ENCODE results near the gene ETF1. TPM values are rescaled to one million over a fixed set of nuclear protein-coding genes. Genes with fewer than 3 reads are reported as not detected.

The ETF1 gene
- polyA plus RNA-seq, 3 donors, result 34.8 to 71.4 (median 61.6) TPM

DNA sequence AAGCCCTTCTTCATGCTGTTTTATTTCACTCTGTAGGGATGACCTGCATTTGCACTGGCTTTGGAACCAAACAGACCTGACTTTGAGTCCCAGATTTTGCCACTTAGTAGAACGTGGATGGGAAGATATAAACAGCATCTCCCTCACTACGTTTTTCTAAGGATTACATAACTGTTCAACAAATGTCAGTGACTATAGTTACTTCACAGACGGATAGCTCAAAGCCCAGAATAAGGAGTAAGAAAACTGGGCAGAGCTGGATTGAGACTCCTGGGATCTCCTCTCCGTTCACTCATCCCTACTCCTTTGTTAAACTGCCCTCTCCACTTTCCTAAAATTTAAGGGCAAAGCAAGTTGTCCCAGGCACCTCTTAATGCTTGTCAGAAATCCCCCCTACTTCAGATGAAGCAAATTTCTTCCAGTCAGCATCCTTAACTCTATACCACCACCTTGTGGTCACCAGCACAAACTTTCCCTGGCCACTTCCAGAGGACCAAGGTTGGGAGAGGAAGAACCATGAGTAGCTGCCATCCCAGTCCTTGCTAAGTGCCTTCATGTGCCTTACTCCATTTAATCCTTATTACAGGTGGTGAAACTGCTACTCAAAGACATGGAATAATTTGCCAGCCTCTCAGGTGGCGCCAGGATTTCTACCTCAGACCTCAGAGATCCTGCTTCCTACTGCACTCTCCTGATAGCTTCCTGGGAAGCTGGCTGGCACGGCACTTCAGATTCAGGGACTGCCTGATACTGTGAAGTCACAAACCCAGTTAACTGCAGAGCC lies 39.4 kb downstream of the ETF1 start:
- DNase-seq, result peak; percentile 52 to 62 (median 59)
- Mint-ChIP-seq H3K36me3 (peaks cover 19 to 32% of the 10 kb centered on the region in 2 donors), H3K27ac (peak overlapping the region in 3 of 7 donors; percentile 13 to 36 (median 15)), H3K9me3 (no peaks in the 10 kb centered on the region), H3K4me1 (peaks cover 14% of the 10 kb centered on the region), H3K4me3 (no peak overlapping the region), H3K27me3 (ENCODE audit: low read depth in 3 of 3) (peaks cover 2 to 4% (median 2%) of the 10 kb centered on the region in 3 donors)
- no peaks in the 10 kb centered on the region for H3K79me2 ChIP-seq (ENCODE audit: insufficient read depth, low read length)
- peaks cover 16 to 35% of the 10 kb centered on the region in 2 donors for H3K36me3 ChIP-seq (replicated peaks in 1 of 2; ENCODE audit: control insufficient read depth in 1 of 2, insufficient read depth in 2 of 2, low read length in 2 of 2)
- peaks cover 3 to 7% of the 10 kb centered on the region in 2 donors for H3K4me1 ChIP-seq (ENCODE audit: control insufficient read depth in 1 of 2, insufficient read depth in 2 of 2, low read length in 2 of 2)
- intact Hi-C loops (cut with micrococcal nuclease), result loop anchor here (2.0 kb wide), 1 partner anchor 53 kb away; no protein-coding TSS in a partner anchor
- H3K9me3 ChIP-seq (replicated peaks in 1 of 2; ENCODE audit: control insufficient read depth in 1 of 2, insufficient read depth in 1 of 2, low read length in 2 of 2), result no peaks in the 10 kb centered on the region
- no peak overlapping the region for H3K27ac ChIP-seq (ENCODE audit: low read depth in 1 of 2, low read length in 2 of 2)
- no peak overlapping the region for H2AFZ ChIP-seq (ENCODE audit: insufficient read depth, low read depth, low read length, poor library complexity, severe bottlenecking)
- peaks cover 26% of the 10 kb centered on the region for H4K20me1 ChIP-seq (ENCODE audit: insufficient read depth, low read length)
- no peak overlapping the region for H3K4me3 ChIP-seq (replicated peaks in 1 of 3; ENCODE audit: low read depth in 2 of 3, low read length in 3 of 3)
- TF ChIP-seq, protein P1, sequence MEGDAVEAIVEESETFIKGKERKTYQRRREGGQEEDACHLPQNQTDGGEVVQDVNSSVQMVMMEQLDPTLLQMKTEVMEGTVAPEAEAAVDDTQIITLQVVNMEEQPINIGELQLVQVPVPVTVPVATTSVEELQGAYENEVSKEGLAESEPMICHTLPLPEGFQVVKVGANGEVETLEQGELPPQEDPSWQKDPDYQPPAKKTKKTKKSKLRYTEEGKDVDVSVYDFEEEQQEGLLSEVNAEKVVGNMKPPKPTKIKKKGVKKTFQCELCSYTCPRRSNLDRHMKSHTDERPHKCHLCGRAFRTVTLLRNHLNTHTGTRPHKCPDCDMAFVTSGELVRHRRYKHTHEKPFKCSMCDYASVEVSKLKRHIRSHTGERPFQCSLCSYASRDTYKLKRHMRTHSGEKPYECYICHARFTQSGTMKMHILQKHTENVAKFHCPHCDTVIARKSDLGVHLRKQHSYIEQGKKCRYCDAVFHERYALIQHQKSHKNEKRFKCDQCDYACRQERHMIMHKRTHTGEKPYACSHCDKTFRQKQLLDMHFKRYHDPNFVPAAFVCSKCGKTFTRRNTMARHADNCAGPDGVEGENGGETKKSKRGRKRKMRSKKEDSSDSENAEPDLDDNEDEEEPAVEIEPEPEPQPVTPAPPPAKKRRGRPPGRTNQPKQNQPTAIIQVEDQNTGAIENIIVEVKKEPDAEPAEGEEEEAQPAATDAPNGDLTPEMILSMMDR (IDR thresholded peaks at IDR 0.05), result peak; percentile 82
- H3K27me3 ChIP-seq (ENCODE audit: control insufficient read depth in 2 of 2, insufficient read depth in 2 of 2, low read length in 2 of 2), result no peaks in the 10 kb centered on the region
- 71% methylated on average over 4 of the region's 6 CpGs for WGBS (ENCODE audit: insufficient coverage)
- H3K9ac ChIP-seq (ENCODE audit: insufficient read depth, low read length, poor library complexity, severe bottlenecking), result no peak overlapping the region
- H3K4me2 ChIP-seq (replicated peaks; ENCODE audit: extremely low read depth, low read length, poor library complexity, severe bottlenecking), result no peak overlapping the region

DNA sequence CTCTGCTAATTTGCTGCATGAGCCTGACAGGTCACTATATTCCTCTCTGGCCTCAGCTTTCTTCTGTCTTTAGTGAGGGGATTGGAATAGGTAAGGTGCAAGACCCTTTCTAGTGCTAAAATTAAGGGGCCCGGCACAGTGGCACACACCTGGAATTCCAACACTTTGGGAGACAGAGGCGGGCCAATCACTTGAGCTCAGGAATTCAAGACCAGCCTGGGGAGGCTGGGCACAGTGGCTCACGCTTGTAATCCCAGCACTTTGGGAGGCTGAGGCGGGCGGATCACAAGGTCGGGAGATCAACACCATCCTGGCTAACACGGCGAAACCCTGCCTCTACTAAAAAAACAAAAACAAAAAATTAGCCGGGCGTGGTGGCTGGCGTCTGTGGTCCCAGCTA lies 40.5 kb downstream of the ETF1 start:
- no peak overlapping the region for H3K4me3 ChIP-seq (replicated peaks in 1 of 3; ENCODE audit: low read depth in 2 of 3, low read length in 3 of 3)
- H3K27ac Mint-ChIP-seq, result peak overlapping the region in 1 of 7 donors; percentile 42
- H3K36me3 Mint-ChIP-seq, result peaks cover 7 to 21% of the 10 kb centered on the region in 2 donors
- H3K4me2 ChIP-seq (replicated peaks; ENCODE audit: extremely low read depth, low read length, poor library complexity, severe bottlenecking), result no peak overlapping the region
- H2AFZ ChIP-seq (ENCODE audit: insufficient read depth, low read depth, low read length, poor library complexity, severe bottlenecking), result no peak overlapping the region
- peaks cover 19% of the 10 kb centered on the region for H4K20me1 ChIP-seq (ENCODE audit: insufficient read depth, low read length)
- peaks cover 6 to 23% of the 10 kb centered on the region in 2 donors for H3K36me3 ChIP-seq (replicated peaks in 1 of 2; ENCODE audit: control insufficient read depth in 1 of 2, insufficient read depth in 2 of 2, low read length in 2 of 2)
- H3K27ac ChIP-seq (ENCODE audit: low read depth in 1 of 2, low read length in 2 of 2), result no peak overlapping the region
- no peaks in the 10 kb centered on the region for H3K27me3 ChIP-seq (ENCODE audit: control insufficient read depth in 2 of 2, insufficient read depth in 2 of 2, low read length in 2 of 2)
- no peaks in the 10 kb centered on the region for H3K4me1 ChIP-seq (ENCODE audit: control insufficient read depth in 1 of 2, insufficient read depth in 2 of 2, low read length in 2 of 2)
- 96% methylated on average over 10 of the region's 11 CpGs for WGBS (ENCODE audit: insufficient coverage)
- H3K27me3 Mint-ChIP-seq (ENCODE audit: low read depth in 3 of 3), result peaks cover 2 to 5% (median 5%) of the 10 kb centered on the region in 3 donors
- no peaks in the 10 kb centered on the region for H3K9me3 ChIP-seq (replicated peaks in 1 of 2; ENCODE audit: control insufficient read depth in 1 of 2, insufficient read depth in 1 of 2, low read length in 2 of 2)
- H3K9me3 Mint-ChIP-seq, result peaks cover 0 to 2% (median 0%) of the 10 kb centered on the region in 7 donors
- no peak overlapping the region for H3K9ac ChIP-seq (ENCODE audit: insufficient read depth, low read length, poor library complexity, severe bottlenecking)
- TF ChIP-seq, protein P1 (IDR thresholded peaks at IDR 0.05), result no peak
- H3K4me3 Mint-ChIP-seq, result no peak overlapping the region
- intact Hi-C loops (cut with micrococcal nuclease), result loop anchor here in 1 of 2 donors (2.0 kb wide), 1 partner anchor 52 kb away; no protein-coding TSS in a partner anchor
- no peak for DNase-seq
- peaks cover 4% of the 10 kb centered on the region for H3K4me1 Mint-ChIP-seq
- no peaks in the 10 kb centered on the region for H3K79me2 ChIP-seq (ENCODE audit: insufficient read depth, low read length)
